Mesendoderm (in vitro differentiated cells): ENCODE data around the gene DNAJC1.

Source experiments
- DNase-seq: peaks from one replicate; pipeline ENCODE4 v3.0.0; 2013
- H2AK5ac ChIP-seq: 2 replicates; pipeline ENCODE4 v1.6.1; 2013; ENCODE audit warnings: low read length, inconsistent platforms
- H2BK120ac ChIP-seq: 2 replicates; pipeline ENCODE4 v1.6.1; 2013; ENCODE audit warnings: low read depth, mild to moderate bottlenecking, low read length, moderate library complexity, mixed read lengths
- H2BK15ac ChIP-seq: replicated peaks from 2 replicates; pipeline ENCODE4 v1.6.1; 2013; ENCODE audit warnings: low read depth, mild to moderate bottlenecking, moderate library complexity
- H2BK5ac ChIP-seq: 2 replicates; pipeline ENCODE4 v1.6.1; 2013; ENCODE audit warnings: low read length, inconsistent platforms
- H3K18ac ChIP-seq: 2 replicates; pipeline ENCODE4 v1.6.1; 2013; ENCODE audit warnings: mild to moderate bottlenecking, low read length, mixed read lengths
- H3K23ac ChIP-seq: one replicate; pipeline ENCODE4 v1.6.1; 2013; ENCODE audit warnings: low read length
- H3K27ac ChIP-seq: 2 replicates; pipeline ENCODE4 v1.5.1; 2013; ENCODE audit warnings: low read depth, mild to moderate bottlenecking, inconsistent platforms, low read length, moderate library complexity
- H3K27me3 ChIP-seq: 2 replicates; pipeline ENCODE4 v1.6.1; 2013; ENCODE audit warnings: low read length, control low read depth, mild to moderate bottlenecking, inconsistent platforms; ENCODE audit not compliant: insufficient read depth, poor library complexity
- H3K36me3 ChIP-seq: 2 replicates; pipeline ENCODE4 v1.6.1; 2013; ENCODE audit warnings: low read length, inconsistent platforms; ENCODE audit not compliant: control insufficient read depth, insufficient read depth
- H3K4ac ChIP-seq: one replicate; pipeline ENCODE4 v1.6.1; 2013; ENCODE audit warnings: low read depth, mild to moderate bottlenecking, low read length, moderate library complexity
- H3K4me1 ChIP-seq: 2 replicates; pipeline ENCODE4 v1.6.1; 2013; ENCODE audit warnings: low read depth, low read length, inconsistent platforms; ENCODE audit not compliant: control insufficient read depth
- H3K4me2 ChIP-seq: 2 replicates; pipeline ENCODE4 v1.6.1; 2013; ENCODE audit warnings: low read length
- H3K4me3 ChIP-seq: 2 replicates; pipeline ENCODE4 v1.5.1; 2013; ENCODE audit warnings: mild to moderate bottlenecking, low read length
- H3K56ac ChIP-seq: one replicate; pipeline ENCODE4 v1.6.1; 2013; ENCODE audit warnings: low read length
- H3K79me1 ChIP-seq: 2 replicates; pipeline ENCODE4 v1.6.1; 2013; ENCODE audit warnings: low read length, inconsistent platforms
- H3K79me2 ChIP-seq: 2 replicates; pipeline ENCODE4 v1.6.1; 2013; ENCODE audit warnings: mild to moderate bottlenecking, low read length; ENCODE audit not compliant: control insufficient read depth, insufficient read depth
- H3K9ac ChIP-seq: 2 replicates; pipeline ENCODE4 v1.6.1; 2013; ENCODE audit warnings: low read length, inconsistent platforms
- H4K5ac ChIP-seq: one replicate; pipeline ENCODE4 v1.6.1; 2013; ENCODE audit warnings: low read length
- H4K8ac ChIP-seq: one replicate; pipeline ENCODE4 v1.6.1; 2013; ENCODE audit warnings: low read depth, mild to moderate bottlenecking, control low read depth, low read length, moderate library complexity
- WGBS: extraction: QIAGEN DNeasy Blood & Tissue Kit; methylation state at CpG from one replicate; pipeline ENCODE4 v1.1.7; 2013; ENCODE audit warnings: low lambda C conversion rate, missing lambda C conversion rate; ENCODE audit not compliant: insufficient coverage; ENCODE audit errors: extremely low coverage; 5-methylcytosine and 5-hydroxymethylcytosine counted together

DNAJC1 gene

DNA sequence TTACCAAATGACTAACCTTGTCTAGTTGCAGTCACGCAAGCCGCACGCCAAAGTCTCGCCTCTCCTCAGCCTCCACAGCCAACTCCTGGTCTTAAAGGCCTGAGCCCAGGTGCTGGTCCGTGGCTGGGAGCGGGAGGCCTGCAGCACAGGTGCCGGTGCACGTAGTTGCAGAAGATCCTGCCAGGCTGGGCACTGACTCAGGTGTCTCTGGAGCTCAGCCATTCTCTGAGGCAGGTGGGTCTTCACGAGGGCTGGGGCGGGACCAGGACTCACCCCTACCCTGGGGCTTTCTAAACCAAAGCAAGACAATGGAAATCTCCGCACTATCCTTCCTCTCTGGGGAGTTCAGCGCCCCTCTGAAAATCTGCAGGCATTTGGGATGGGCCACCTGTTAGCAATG lies 253.1 kb downstream of the DNAJC1 start:
- Histone ChIP-seq H4K8ac (no peak overlapping the region), H2BK5ac (no peak overlapping the region), H3K56ac (peak overlapping the region; percentile 12), H3K4me1 (peaks cover 18% of the 10 kb centered on the region), H3K4me3 (no peak overlapping the region), H3K4me2 (no peak overlapping the region), H3K9ac (no peak overlapping the region), H3K79me2 (no peaks in the 10 kb centered on the region), H3K18ac (peak overlapping the region; percentile 3), H2AK5ac (peak overlapping the region; percentile 60), H3K27me3 (no peaks in the 10 kb centered on the region), H3K79me1 (no peaks in the 10 kb centered on the region), H3K23ac (no peak overlapping the region), H3K27ac (no peak overlapping the region), H3K36me3 (no peaks in the 10 kb centered on the region), H2BK15ac (no peak overlapping the region), H2BK120ac (no peak overlapping the region), H3K4ac (no peak overlapping the region), H4K5ac (no peak overlapping the region)
- DNase-seq: peak; percentile 31
- no CpG with 5 or more reads among the region's 12 CpGs for WGBS

DNA sequence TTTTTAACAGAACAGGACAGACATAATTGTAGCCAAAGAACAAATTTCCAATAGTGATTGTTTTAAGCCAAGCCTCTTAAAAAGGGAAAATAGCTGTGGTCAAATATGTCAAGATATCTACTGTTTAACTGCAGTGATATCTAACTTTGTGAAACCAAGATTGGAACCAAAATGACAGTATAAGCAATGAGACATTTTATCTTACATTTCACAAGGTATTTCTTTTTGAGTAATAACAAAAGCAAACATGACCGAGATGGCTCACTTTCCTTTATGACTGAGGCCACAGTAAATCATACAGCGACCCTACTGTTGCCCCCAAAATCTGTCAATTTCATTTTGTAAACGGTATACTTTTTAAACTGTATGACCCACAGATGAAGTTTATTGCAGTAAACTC lies 253.7 kb downstream of the DNAJC1 start:
- Histone ChIP-seq H4K5ac (no peak overlapping the region), H3K4ac (no peak overlapping the region), H4K8ac (no peak overlapping the region), H3K79me1 (no peaks in the 10 kb centered on the region), H3K27ac (no peak overlapping the region), H2BK5ac (no peak overlapping the region), H3K4me3 (no peak overlapping the region), H3K9ac (no peak overlapping the region), H3K79me2 (no peaks in the 10 kb centered on the region), H3K36me3 (no peaks in the 10 kb centered on the region), H3K4me1 (peaks cover 18% of the 10 kb centered on the region), H3K27me3 (no peaks in the 10 kb centered on the region), H2BK120ac (no peak overlapping the region), H3K56ac (no peak overlapping the region), H3K18ac (no peak overlapping the region), H3K4me2 (no peak overlapping the region), H2BK15ac (no peak overlapping the region), H3K23ac (no peak overlapping the region), H2AK5ac (no peak overlapping the region)
- WGBS: no CpG with 5 or more reads among the region's 3 CpGs
- DNase-seq: no peak

DNA sequence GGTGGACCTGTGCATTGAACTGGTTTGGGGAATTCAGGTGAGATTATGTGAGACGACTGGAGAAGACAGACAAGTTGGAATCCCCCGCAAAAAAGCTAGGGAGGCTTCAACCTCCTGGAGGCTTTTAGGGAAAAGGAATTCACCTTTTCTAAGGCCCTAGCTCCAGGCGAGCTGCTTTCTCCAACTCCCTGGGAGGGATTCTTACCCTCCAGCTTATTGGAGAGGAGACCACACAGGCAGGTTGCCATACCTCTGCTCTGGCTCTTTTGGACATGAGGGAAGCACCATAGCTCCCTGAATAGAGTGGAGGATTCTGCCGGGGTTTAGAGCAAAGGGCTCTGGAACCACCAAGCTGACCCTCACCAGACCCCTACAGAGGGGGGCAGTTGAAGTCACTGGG lies 255.7 kb downstream of the DNAJC1 start:
- Histone ChIP-seq H2BK5ac (no peak overlapping the region), H3K79me2 (no peaks in the 10 kb centered on the region), H3K56ac (no peak overlapping the region), H3K4me1 (peaks cover 18% of the 10 kb centered on the region), H3K27ac (no peak overlapping the region), H3K23ac (no peak overlapping the region), H2BK15ac (no peak overlapping the region), H3K36me3 (peaks cover 1% of the 10 kb centered on the region), H3K4me2 (no peak overlapping the region), H3K18ac (no peak overlapping the region), H4K5ac (no peak overlapping the region), H3K79me1 (no peaks in the 10 kb centered on the region), H4K8ac (no peak overlapping the region), H3K9ac (no peak overlapping the region), H2AK5ac (no peak overlapping the region), H3K4ac (no peak overlapping the region), H3K27me3 (no peaks in the 10 kb centered on the region), H3K4me3 (no peak overlapping the region), H2BK120ac (no peak overlapping the region)
- WGBS: no CpG with 5 or more reads among the region's 4 CpGs
- no peak for DNase-seq

DNA sequence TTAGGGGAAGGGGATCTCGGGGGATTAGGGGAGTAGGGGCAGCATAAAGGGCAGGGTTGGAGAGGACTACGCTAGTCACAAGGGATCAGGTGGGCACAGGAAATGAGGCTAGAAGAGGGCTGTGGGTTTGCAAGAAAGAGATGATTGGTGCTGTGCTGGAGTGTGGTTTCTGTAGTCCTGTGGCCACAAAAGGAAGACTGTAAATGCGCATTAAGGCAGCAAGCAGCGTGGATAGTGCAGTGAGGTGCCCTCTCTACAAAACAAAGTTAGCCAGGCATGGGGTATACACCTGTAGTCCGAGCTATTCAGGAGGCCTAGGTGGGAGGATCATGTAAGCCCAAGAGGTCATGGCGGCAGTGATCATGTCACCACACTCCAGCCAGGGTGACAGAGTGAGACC lies 257.4 kb downstream of the DNAJC1 start:
- Histone ChIP-seq H4K5ac (no peak overlapping the region), H3K4ac (no peak overlapping the region), H3K18ac (no peak overlapping the region), H3K27ac (no peak overlapping the region), H2BK5ac (no peak overlapping the region), H3K4me2 (no peak overlapping the region), H3K79me1 (no peaks in the 10 kb centered on the region), H4K8ac (no peak overlapping the region), H3K56ac (peak overlapping the region; percentile 17), H2AK5ac (no peak overlapping the region), H3K23ac (no peak overlapping the region), H3K27me3 (no peaks in the 10 kb centered on the region), H2BK15ac (no peak overlapping the region), H2BK120ac (no peak overlapping the region), H3K9ac (no peak overlapping the region), H3K4me1 (peaks cover 8% of the 10 kb centered on the region), H3K36me3 (peaks cover 1% of the 10 kb centered on the region), H3K79me2 (no peaks in the 10 kb centered on the region), H3K4me3 (no peak overlapping the region)
- DNase-seq: no peak
- WGBS: no CpG with 5 or more reads among the region's 6 CpGs

DNA sequence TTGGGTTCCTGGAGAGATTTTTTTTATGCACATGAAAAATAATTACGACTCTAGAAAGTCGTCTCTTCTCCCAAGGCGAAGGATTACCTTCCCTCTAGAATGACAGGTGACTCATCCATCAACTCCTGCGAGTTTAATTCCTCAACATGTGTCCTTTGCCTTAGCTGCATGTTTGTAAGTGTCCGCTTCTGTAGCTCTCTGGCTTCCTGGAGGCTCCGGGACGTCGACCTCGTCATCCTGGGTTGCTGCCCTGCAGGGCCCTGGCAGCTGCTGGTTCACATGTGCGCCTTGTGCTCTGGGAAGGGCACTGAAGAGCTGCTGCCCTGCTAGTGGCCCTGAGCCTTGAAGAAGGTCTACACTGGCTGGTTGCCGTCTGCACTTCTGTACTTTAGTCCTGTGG lies 259.3 kb downstream of the DNAJC1 start:
- Histone ChIP-seq H2BK5ac (no peak overlapping the region), H3K4me2 (no peak overlapping the region)
- WGBS: no CpG with 5 or more reads among the region's 11 CpGs

DNA sequence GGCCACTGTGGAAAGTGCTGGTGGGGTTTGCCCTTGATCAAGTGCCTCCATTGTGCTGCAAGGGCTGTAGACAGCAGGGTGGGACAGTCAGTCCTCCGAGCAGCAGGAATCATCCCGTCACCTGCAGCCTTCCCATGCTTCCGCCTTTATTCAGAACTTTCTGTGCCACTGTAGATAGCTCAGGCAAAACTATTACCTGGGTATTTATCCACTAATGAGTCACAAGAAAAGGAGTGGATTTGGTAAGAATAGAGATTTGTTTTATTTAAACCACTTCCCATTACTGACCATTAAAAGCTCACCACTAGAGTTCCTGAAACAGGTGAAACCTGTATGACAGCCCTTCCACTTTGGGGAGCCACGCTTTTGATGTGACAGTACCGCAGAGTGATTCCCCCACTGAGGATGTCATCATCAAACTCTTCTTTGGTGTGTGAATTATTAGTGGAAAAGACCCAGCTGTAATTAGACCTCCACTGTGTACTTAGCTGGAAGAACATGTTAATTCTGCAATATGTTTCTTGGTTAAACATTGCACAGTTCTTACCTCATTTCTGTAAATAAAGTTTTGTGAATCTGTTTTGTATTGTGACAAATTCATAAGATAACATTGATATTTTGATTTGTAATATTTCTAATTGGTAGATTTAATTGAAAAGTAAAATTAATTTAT lies 260.7 kb downstream of the DNAJC1 start:
- Histone ChIP-seq H3K27ac (no peak overlapping the region), H2BK15ac (no peak overlapping the region), H2BK5ac (no peak overlapping the region), H3K56ac (no peak overlapping the region), H3K4me2 (no peak overlapping the region), H4K5ac (no peak overlapping the region), H3K23ac (no peak overlapping the region), H3K9ac (no peak overlapping the region), H3K27me3 (no peaks in the 10 kb centered on the region), H3K18ac (no peak overlapping the region), H3K4ac (no peak overlapping the region), H2AK5ac (no peak overlapping the region), H3K79me2 (no peaks in the 10 kb centered on the region), H3K4me3 (no peak overlapping the region), H2BK120ac (no peak overlapping the region), H3K36me3 (peaks cover 1% of the 10 kb centered on the region), H3K79me1 (no peaks in the 10 kb centered on the region), H4K8ac (no peak overlapping the region), H3K4me1 (no peaks in the 10 kb centered on the region)
- WGBS: no CpG with 5 or more reads among the region's 5 CpGs
- DNase-seq: no peak

More for the DNA sequence above, 259.3 kb downstream of the DNAJC1 start:
- Histone ChIP-seq H3K36me3 (peaks cover 1% of the 10 kb centered on the region), H3K79me1 (no peaks in the 10 kb centered on the region), H2AK5ac (no peak overlapping the region), H2BK120ac (no peak overlapping the region), H3K18ac (no peak overlapping the region), H3K56ac (no peak overlapping the region), H4K5ac (no peak overlapping the region), H3K4me3 (no peak overlapping the region), H4K8ac (no peak overlapping the region), H2BK15ac (no peak overlapping the region), H3K4ac (no peak overlapping the region), H3K4me1 (no peaks in the 10 kb centered on the region), H3K27me3 (no peaks in the 10 kb centered on the region), H3K27ac (no peak overlapping the region), H3K23ac (no peak overlapping the region), H3K79me2 (no peaks in the 10 kb centered on the region), H3K9ac (no peak overlapping the region)
- DNase-seq: no peak
